PC-3 (cell line): Measurements from ENCODE around the gene GTPBP3. TPM values are rescaled to one million over a fixed set of nuclear protein-coding genes. Genes with fewer than 3 reads are reported as not detected.

ENCODE experiments used
- ATAC-seq: fragments of 200-7000 bp; cut with Tn5 transposase; 2 replicates; pipeline ENCODE4 v1.9.1; 2020; ENCODE audit warnings: mild to moderate bottlenecking, moderate library complexity
- BruUV-seq: library from RNA; stranded (reverse); fragments of 400-500 nt; replicated peaks from 2 replicates; lab custom pipeline; 2021; lab: Mats Ljungman, UMichigan
- CTCF ChIA-PET: fragments of 300-600 bp; sonication (Branson Sonifier 250); formaldehyde crosslinking; loops from one replicate; lab custom pipeline; 2022; ENCODE audit warnings: antibody characterized with exemption; lab: Charles Lee
- POLR2A ChIA-PET: fragments of 300-600 bp; sonication (Branson Sonifier 250); formaldehyde crosslinking; loops from one replicate; lab custom pipeline; 2022; ENCODE audit warnings: antibody characterized with exemption; ENCODE audit not compliant: unreplicated experiment; lab: Charles Lee
- DNase-seq: peaks from one replicate; pipeline ENCODE4 v3.0.0-alpha.2; 2015
- H2AFZ ChIP-seq: fragments of 300-600 bp; sonication (generic); 2 replicates; pipeline ENCODE4 v1.6.0; 2016; ENCODE audit warnings: antibody characterized with exemption, low read length
- H3F3A ChIP-seq: fragments of 300-600 bp; sonication (generic); one replicate; pipeline ENCODE4 v1.6.0; 2017; ENCODE audit warnings: antibody characterized with exemption, low read length, control low read depth, mild to moderate bottlenecking; ENCODE audit not compliant: unreplicated experiment
- H3K27ac ChIP-seq: fragments of 300-600 bp; sonication (generic); 2 replicates; pipeline ENCODE4 v1.5.1; 2016; ENCODE audit warnings: mild to moderate bottlenecking, low read length
- H3K27me3 ChIP-seq: fragments of 300-600 bp; sonication (generic); 2 replicates; pipeline ENCODE4 v1.6.1; 2016; ENCODE audit warnings: low read length, mixed read lengths
- H3K36me3 ChIP-seq: fragments of 300-600 bp; sonication (generic); 2 replicates; pipeline ENCODE4 v1.6.1; 2016; ENCODE audit warnings: low read depth, mixed run types, low read length, mixed read lengths
- H3K4me1 ChIP-seq: fragments of 300-600 bp; sonication (generic); 2 replicates; pipeline ENCODE4 v1.5.1; 2016; ENCODE audit warnings: low read length; ENCODE audit not compliant: insufficient read depth
- H3K4me2 ChIP-seq: fragments of 300-600 bp; sonication (generic); 2 replicates; pipeline ENCODE4 v1.6.0; 2016; ENCODE audit warnings: low read length
- H3K4me3 ChIP-seq: fragments of 300-600 bp; sonication (generic); 2 replicates; pipeline ENCODE4 v1.5.1; 2016; ENCODE audit warnings: mild to moderate bottlenecking, low read length, mixed read lengths
- H3K79me2 ChIP-seq: fragments of 300-600 bp; sonication (generic); 2 replicates; pipeline ENCODE4 v1.6.1; 2017; ENCODE audit warnings: low read length, mixed read lengths
- H3K9ac ChIP-seq: fragments of 300-600 bp; sonication (generic); 2 replicates; pipeline ENCODE4 v1.6.0; 2016; ENCODE audit warnings: mild to moderate bottlenecking, low read length
- H3K9me2 ChIP-seq: fragments of 300-600 bp; sonication (generic); replicated peaks from 2 replicates; pipeline ENCODE4 v1.6.1; 2016; ENCODE audit warnings: mixed run types, low read length, mixed read lengths
- H3K9me3 ChIP-seq: fragments of 300-600 bp; sonication (generic); 2 replicates; pipeline ENCODE4 v1.6.1; 2016; ENCODE audit warnings: low read length, mixed read lengths
- H4K20me1 ChIP-seq: fragments of 300-600 bp; sonication (generic); 2 replicates; pipeline ENCODE4 v1.6.1; 2016; ENCODE audit warnings: low read length, mixed read lengths
- EZH2 ChIP-seq: fragments of 300-600 bp; sonication (generic); IDR thresholded peaks from one replicate; pipeline ENCODE4 v1.6.1; 2017; ENCODE audit warnings: antibody characterized with exemption, mild to moderate bottlenecking, low read length; ENCODE audit not compliant: unreplicated experiment
- EZH2phosphoT487 ChIP-seq: fragments of 300-600 bp; sonication (generic); IDR thresholded peaks from 2 replicates; pipeline ENCODE4 v1.6.1; 2018; ENCODE audit warnings: mild to moderate bottlenecking, antibody characterized with exemption, low read length, borderline replicate concordance
- intact Hi-C: fragments of 100-400 bp; cut with micrococcal nuclease; formaldehyde crosslinking; loops from 2 replicates; pipeline ENCODE4 v1.9.0; 2023
- total RNA-seq: library from RNA; depleted of rRNA; stranded (reverse); fragments of >200 nt; gene quantifications from 2 replicates; pipeline ENCODE4 v1.2.3, GENCODE V29; 2014
- TF ChIP-seq, protein P1 (sequence below): fragments of 300-600 bp; sonication (generic); conservative IDR thresholded peaks from 2 replicates; pipeline ENCODE4 v1.5.1; 2017; ENCODE audit warnings: antibody characterized with exemption, low read depth, mild to moderate bottlenecking, low read length

GTPBP3 gene
- total RNA-seq, 1 experiment from 2014 or later: 86.0 TPM

DNA sequence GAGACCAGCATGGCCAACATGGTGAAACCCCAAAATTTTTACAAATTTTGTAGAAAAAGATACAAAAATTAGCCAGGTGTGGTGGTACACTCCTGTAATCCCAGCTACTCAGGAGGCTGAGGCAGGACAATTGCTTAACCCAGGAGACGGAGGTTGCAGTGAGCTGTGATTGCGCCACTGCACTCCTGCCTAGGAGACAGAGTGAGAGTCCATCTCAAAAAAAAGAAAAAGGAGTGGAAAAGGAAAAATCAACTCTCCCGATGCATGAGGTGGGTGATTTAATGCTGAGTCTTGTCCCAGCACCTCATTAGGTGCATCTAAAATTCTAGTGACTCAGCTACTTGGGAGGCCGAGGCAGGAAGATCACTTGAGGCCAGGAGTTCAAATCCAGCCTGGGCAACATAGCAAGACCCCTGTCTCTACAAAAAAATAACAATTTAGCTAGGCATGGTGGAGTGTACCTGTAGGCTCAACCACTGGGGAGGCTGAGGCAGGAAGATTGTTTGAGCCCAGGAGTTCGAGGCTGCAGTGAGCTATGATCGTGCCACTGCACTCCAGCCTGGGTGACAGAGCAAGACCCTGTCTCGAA, 19.8 kb downstream of the GTPBP3 start:
- Histone ChIP-seq H3F3A (no peaks in the 10 kb centered on the region), H3K9me2 (no peaks in the 10 kb centered on the region), H3K79me2 (no peaks in the 10 kb centered on the region), H3K4me1 (no peaks in the 10 kb centered on the region), H3K4me2 (no peak overlapping the region), H3K9me3 (no peaks in the 10 kb centered on the region), H3K27ac (no peak overlapping the region), H3K27me3 (no peaks in the 10 kb centered on the region), H3K9ac (no peak overlapping the region), H4K20me1 (no peaks in the 10 kb centered on the region), H3K36me3 (no peaks in the 10 kb centered on the region), H2AFZ (no peak overlapping the region), H3K4me3 (no peak overlapping the region)
- DNase-seq (no peak), ATAC-seq (no peak)
- ChIA-PET CTCF (no interaction called here), POLR2A (no interaction called here)
- TF ChIP-seq, protein P1, sequence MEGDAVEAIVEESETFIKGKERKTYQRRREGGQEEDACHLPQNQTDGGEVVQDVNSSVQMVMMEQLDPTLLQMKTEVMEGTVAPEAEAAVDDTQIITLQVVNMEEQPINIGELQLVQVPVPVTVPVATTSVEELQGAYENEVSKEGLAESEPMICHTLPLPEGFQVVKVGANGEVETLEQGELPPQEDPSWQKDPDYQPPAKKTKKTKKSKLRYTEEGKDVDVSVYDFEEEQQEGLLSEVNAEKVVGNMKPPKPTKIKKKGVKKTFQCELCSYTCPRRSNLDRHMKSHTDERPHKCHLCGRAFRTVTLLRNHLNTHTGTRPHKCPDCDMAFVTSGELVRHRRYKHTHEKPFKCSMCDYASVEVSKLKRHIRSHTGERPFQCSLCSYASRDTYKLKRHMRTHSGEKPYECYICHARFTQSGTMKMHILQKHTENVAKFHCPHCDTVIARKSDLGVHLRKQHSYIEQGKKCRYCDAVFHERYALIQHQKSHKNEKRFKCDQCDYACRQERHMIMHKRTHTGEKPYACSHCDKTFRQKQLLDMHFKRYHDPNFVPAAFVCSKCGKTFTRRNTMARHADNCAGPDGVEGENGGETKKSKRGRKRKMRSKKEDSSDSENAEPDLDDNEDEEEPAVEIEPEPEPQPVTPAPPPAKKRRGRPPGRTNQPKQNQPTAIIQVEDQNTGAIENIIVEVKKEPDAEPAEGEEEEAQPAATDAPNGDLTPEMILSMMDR: no peak
- TF ChIP-seq EZH2: no peak
- no peak for TF ChIP-seq EZH2phosphoT487
- no TSS peak for BruUV-seq
- intact Hi-C loops: no loop called here

DNA sequence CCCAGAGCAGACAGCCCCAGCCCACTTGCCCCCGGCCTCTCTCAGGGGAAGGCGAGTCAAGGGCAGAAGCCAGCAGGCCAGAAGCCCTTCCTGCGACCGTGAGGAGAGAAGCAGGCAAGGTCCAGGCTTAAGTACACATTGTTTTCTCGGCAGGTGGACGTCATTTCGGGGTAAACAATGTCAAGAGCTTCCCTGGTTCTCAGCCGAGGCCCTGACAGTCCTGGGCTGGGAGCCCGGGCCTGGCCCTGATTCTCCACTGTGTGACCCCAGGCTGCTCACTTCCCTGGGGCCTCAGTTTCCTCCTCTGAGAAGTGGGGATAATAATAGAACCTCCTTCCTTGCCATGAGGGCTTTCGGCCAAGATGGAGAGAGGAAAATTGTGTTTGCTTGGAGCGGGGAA, 20.4 kb downstream of the GTPBP3 start:
- TF ChIP-seq EZH2 (no peak), EZH2phosphoT487 (no peak)
- TF ChIP-seq, protein P1: no peak
- no peak for DNase-seq
- Histone ChIP-seq H3K36me3 (no peaks in the 10 kb centered on the region), H3K79me2 (no peaks in the 10 kb centered on the region), H3K27me3 (no peaks in the 10 kb centered on the region), H3F3A (no peaks in the 10 kb centered on the region), H3K9me3 (no peaks in the 10 kb centered on the region), H3K4me3 (no peak overlapping the region), H3K27ac (no peak overlapping the region), H3K9ac (no peak overlapping the region), H3K4me2 (no peak overlapping the region), H4K20me1 (no peaks in the 10 kb centered on the region), H3K4me1 (no peaks in the 10 kb centered on the region), H2AFZ (no peak overlapping the region), H3K9me2 (no peaks in the 10 kb centered on the region)
- ChIA-PET CTCF (interaction anchor here (0.7 kb wide), 1 partner anchor 27 kb away, joined by 11 read pairs; no protein-coding TSS in a partner anchor), POLR2A (no interaction called here)
- ATAC-seq: no peak
- no TSS peak for BruUV-seq
- intact Hi-C loops: no loop called here

DNA sequence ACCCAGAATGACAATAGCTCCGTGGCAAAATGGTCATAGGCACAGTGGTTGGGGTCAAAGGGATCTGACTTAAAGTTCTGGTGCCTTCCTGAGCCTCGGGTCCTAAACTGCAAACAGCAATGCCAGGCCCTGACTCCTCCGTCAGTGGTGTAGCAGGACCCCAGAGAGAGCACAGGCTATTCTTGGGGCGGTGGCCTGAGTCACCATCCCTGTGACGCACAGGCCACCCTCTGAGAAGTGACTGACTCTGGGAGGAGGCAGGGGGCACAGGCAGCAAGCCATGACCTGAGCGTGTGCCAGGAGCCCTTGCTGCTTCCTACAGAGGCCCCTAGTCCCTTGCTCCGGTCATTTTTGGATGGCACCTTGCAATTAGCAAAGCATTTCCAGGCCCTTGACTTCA, 21.0 kb downstream of the GTPBP3 start:
- no peaks in the 10 kb centered on the region for H3K27me3 ChIP-seq
- no peak for TF ChIP-seq EZH2phosphoT487
- no peak for TF ChIP-seq EZH2
- TF ChIP-seq, protein P1: no peak
- ATAC-seq: no peak
- H3K9me2 ChIP-seq: no peaks in the 10 kb centered on the region
- no peak for DNase-seq
- H3K36me3 ChIP-seq: no peaks in the 10 kb centered on the region
- H3K4me3 ChIP-seq: no peak overlapping the region
- ChIA-PET POLR2A (no interaction called here), CTCF (interaction anchor here (0.7 kb wide), 1 partner anchor 28 kb away, joined by 11 read pairs; no protein-coding TSS in a partner anchor)
- no peaks in the 10 kb centered on the region for H4K20me1 ChIP-seq
- no peaks in the 10 kb centered on the region for H3K79me2 ChIP-seq
- no peaks in the 10 kb centered on the region for H3K4me1 ChIP-seq
- intact Hi-C loops: no loop called here
- no TSS peak for BruUV-seq
- no peak overlapping the region for H3K4me2 ChIP-seq
- H3K9ac ChIP-seq: no peak overlapping the region
- no peaks in the 10 kb centered on the region for H3K9me3 ChIP-seq
- no peaks in the 10 kb centered on the region for H3F3A ChIP-seq
- H2AFZ ChIP-seq: no peak overlapping the region
- H3K27ac ChIP-seq: no peak overlapping the region
